ENCODE measurements around the gene CEMIP2.

DNA sequence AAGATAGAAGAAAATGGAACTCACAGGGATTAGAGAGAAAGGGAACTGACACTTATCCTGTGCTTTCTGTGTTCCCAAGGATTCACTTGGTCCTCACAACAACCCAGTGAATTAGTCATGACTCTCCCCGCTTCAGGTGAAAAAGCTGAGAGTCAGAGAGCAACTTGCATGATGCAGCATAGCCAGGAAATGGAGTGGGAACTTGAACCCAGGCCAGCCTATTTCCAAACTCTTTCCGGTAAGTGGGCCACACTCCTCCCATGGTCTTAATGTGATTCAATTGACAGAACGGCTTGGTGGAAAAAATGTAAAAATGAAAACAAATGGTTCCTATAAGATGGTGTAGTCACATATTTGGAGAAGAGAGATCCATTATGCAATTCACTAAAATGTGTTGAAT, 45.9 kb upstream of the CEMIP2 start:
- TF ChIP-seq POLR2A (IDR thresholded peaks at IDR 0.05; ENCODE audit: insufficient read depth in 1 of 2, low read depth in 2 of 2, low read length in 2 of 2) = no peak
- no peak for TF ChIP-seq SUZ12 (IDR thresholded peaks at IDR 0.05; ENCODE audit: low read depth, low read length)
- no peak for TF ChIP-seq CEBPB (IDR thresholded peaks at IDR 0.05; ENCODE audit: borderline replicate concordance, low read depth, low read length)
- TF ChIP-seq, protein P1, sequence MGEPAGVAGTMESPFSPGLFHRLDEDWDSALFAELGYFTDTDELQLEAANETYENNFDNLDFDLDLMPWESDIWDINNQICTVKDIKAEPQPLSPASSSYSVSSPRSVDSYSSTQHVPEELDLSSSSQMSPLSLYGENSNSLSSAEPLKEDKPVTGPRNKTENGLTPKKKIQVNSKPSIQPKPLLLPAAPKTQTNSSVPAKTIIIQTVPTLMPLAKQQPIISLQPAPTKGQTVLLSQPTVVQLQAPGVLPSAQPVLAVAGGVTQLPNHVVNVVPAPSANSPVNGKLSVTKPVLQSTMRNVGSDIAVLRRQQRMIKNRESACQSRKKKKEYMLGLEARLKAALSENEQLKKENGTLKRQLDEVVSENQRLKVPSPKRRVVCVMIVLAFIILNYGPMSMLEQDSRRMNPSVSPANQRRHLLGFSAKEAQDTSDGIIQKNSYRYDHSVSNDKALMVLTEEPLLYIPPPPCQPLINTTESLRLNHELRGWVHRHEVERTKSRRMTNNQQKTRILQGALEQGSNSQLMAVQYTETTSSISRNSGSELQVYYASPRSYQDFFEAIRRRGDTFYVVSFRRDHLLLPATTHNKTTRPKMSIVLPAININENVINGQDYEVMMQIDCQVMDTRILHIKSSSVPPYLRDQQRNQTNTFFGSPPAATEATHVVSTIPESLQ (CRISPR knock-in tag; conservative IDR thresholded peaks at IDR 0.05) = no peak
- no peak for TF ChIP-seq HNRNPLL (IDR thresholded peaks at IDR 0.05; ENCODE audit: low read depth, low read length, poor library complexity, severe bottlenecking)
